ENCODE data around the gene CPNE2. TPM values are rescaled to one million over a fixed set of nuclear protein-coding genes. Genes with fewer than 3 reads are reported as not detected.
"Not testable (repeated sequence)": the region's sequence is repeated elsewhere in the genome, so short reads cannot be mapped to it uniquely, and the experiment has no call there.

Gene CPNE2
- polyA plus RNA-seq, 1 experiment: 80.6 TPM

GRCh38 chr16:57108432-57108831 lies 16.0 kb downstream of the CPNE2 start:
- no peak overlapping the region for H3K4me3 ChIP-seq (ENCODE audit: low read depth, low read length)
- POLR2A ChIA-PET: no interaction called here
- H3K36me3 ChIP-seq (ENCODE audit: control insufficient read depth, insufficient read depth, low read length): peaks cover under 1% of the 10 kb centered on the region; the same call in 1 of the 2 replicates
- DNase-seq (ENCODE audit: low read depth): no peak
- H3K27me3 ChIP-seq (ENCODE audit: control insufficient read depth, insufficient read depth, low read length): no peaks in the 10 kb centered on the region
- CTCF ChIA-PET: no interaction called here
- TF ChIP-seq CTCF (IDR thresholded peaks at IDR 0.05; ENCODE audit: insufficient read depth, low read depth, low read length): no peak

GRCh38 chr16:57109259-57110105 lies 17.1 kb downstream of the CPNE2 start:
- CTCF ChIA-PET: interaction anchor here (1.1 to 1.2 kb wide), 2 partner anchors 13 to 25 kb away, joined by 3 to 4 read pairs; no protein-coding TSS in a partner anchor

GRCh38 chr16:57110937-57111336 lies 18.6 kb downstream of the CPNE2 start:
- Histone ChIP-seq H3K36me3 (ENCODE audit: control insufficient read depth, insufficient read depth, low read length) (peaks cover 11% of the 10 kb centered on the region), H3K4me3 (ENCODE audit: low read depth, low read length) (no peak overlapping the region), H3K27me3 (ENCODE audit: control insufficient read depth, insufficient read depth, low read length) (no peaks in the 10 kb centered on the region)
- TF ChIP-seq CTCF (IDR thresholded peaks at IDR 0.05; ENCODE audit: insufficient read depth, low read depth, low read length): no peak
- POLR2A ChIA-PET: interaction anchor here (0.6 kb wide), 1 partner anchor 9 kb away, joined by 6 read pairs; no protein-coding TSS in a partner anchor
- DNase-seq (ENCODE audit: low read depth): no peak
- CTCF ChIA-PET: interaction anchor here (1.2 kb wide), 1 partner anchor 23 kb away, joined by 3 read pairs; no protein-coding TSS in a partner anchor

More at GRCh38 chr16:57109259-57110105, 17.1 kb downstream of the CPNE2 start:
- DNase-seq (ENCODE audit: low read depth); POLR2A ChIA-PET; H3K36me3 ChIP-seq (ENCODE audit: control insufficient read depth, insufficient read depth, low read length); H3K4me3 ChIP-seq (ENCODE audit: low read depth, low read length); H3K27me3 ChIP-seq (ENCODE audit: control insufficient read depth, insufficient read depth, low read length): not testable (repeated sequence)

- Histone ChIP-seq H3K4me3 (ENCODE audit: low read depth, low read length) (no peak overlapping the region), H3K27me3 (ENCODE audit: control insufficient read depth, insufficient read depth, low read length) (no peaks in the 10 kb centered on the region), H3K36me3 (ENCODE audit: control insufficient read depth, insufficient read depth, low read length) (peaks cover 14% of the 10 kb centered on the region)
- TF ChIP-seq CTCF (IDR thresholded peaks at IDR 0.05; ENCODE audit: insufficient read depth, low read depth, low read length): no peak
- ChIA-PET POLR2A (interaction anchor here (0.6 kb wide), 1 partner anchor 10 kb away, joined by 6 read pairs; no protein-coding TSS in a partner anchor), CTCF (interaction anchor here (1.2 to 3.2 kb wide), 2 partner anchors 19 to 22 kb away, joined by 3 to 16 read pairs; partner anchors contain the start of gene CPNE2)
- DNase-seq (ENCODE audit: low read depth): no peak
Measured at GRCh38 chr16:57111420-57111819, 19.0 kb downstream of the CPNE2 start.

- no peak for DNase-seq (ENCODE audit: low read depth)
- no peaks in the 10 kb centered on the region for H3K27me3 ChIP-seq (ENCODE audit: control insufficient read depth, insufficient read depth, low read length)
- CTCF ChIA-PET: interaction anchor here (1.1 to 3.2 kb wide), 3 partner anchors 9 to 55 kb away, joined by 3 to 16 read pairs (median 4); partner anchors contain the start of gene CPNE2
- peaks cover 20% of the 10 kb centered on the region for H3K36me3 ChIP-seq (ENCODE audit: control insufficient read depth, insufficient read depth, low read length)
- TF ChIP-seq CTCF (IDR thresholded peaks at IDR 0.05; ENCODE audit: insufficient read depth, low read depth, low read length): no peak
- POLR2A ChIA-PET: no interaction called here
- no peak overlapping the region for H3K4me3 ChIP-seq (ENCODE audit: low read depth, low read length)
Measured at GRCh38 chr16:57112403-57113041, 20.1 kb downstream of the CPNE2 start.
